HG03108 (cell line): ENCODE data around the gene RSPH6A.
"Not testable (repeated sequence)": the region's sequence is repeated elsewhere in the genome, so short reads cannot be mapped to it uniquely, and the experiment has no call there.

ENCODE experiments used
- ATAC-seq: cut with Tn5 transposase; IDR thresholded peaks from one replicate; pipeline ENCODE4 v1.9.1; 2021; ENCODE audit warnings: moderate library complexity; ENCODE audit not compliant: unreplicated experiment

The RSPH6A gene

DNA sequence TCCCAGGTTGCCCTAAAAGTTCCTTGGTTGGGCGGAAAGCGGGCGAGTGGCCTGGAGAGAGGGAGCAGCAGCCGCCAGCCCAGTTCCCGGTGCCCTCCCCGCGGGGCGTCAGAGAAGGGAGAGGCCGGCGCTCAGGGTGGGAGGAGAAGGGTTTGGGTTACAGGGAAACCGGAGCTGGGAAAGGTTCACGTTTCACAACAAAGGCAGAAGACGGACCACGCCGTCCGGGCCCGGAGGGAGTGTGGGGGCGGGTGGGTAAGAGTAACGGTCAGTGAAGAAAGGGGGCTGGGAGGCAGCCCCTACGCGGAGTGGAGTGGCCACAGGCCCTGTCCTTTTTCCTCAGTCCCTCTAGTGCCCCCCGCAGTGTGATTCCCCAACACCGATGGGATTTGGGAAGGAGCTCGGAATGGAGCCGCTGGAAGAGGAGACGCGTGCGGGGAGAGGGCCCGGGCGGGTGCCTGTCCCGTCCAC, 47.7 kb downstream of the RSPH6A start:
- no peak for ATAC-seq

DNA sequence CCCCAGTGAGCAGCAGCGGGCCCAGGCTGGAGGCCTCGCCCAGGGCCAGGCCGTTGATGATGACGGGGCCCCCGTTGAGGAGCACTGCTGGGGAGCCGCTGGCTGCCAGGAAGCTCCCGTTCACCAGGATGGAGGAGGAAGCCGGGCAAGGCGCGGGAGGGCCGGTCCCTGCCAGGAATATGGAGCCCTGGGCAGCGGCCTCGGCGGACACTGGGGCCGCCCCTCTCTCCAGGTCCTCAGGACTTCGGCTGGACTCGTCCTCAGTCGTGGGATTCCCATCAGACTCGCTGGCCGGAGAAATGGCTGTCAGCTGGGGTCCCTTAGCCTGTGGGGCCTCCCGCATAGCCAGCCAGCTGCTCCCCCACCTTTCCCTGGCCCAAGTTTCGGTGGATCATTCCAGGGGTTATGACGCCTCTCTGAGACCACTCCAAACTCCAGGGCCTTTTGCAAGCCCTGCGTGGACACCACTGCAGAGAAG, 48.2 kb downstream of the RSPH6A start:
- no peak for ATAC-seq

GRCh38 chr19:45766296-45766868, 48.7 kb downstream of the RSPH6A start:
- ATAC-seq, result no peak

DNA sequence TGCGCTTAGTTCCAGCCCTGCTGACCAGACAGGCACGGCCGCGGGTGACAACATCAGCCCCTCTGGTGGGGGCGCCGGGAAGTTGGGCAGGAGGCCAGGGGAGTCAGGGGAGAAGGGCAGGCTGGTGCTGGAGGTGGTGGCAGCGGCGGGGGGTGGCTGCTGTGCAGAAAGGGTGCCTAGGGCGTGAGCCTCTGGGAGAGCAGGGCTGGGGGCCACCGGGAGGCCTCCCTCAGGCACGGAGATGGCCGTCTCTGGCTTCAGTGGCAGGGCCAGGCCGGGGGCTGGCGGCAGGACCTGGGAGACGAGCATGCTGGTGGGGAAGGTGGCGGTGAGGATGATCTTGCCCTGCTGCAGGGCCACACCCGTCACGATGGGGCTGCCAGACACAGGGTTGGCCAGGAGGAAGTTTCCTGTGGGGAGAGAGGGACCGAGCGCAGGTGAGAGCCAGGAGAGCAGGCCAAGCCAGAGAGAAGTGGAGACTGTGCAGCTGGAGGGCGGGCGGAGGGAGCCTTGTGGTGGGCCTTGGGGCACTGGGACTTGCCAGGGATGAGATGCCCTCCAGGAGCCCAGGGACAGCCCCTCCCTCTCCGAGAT, 49.3 kb downstream of the RSPH6A start:
- no peak for ATAC-seq

GRCh38 chr19:45764945-45765701, 50.0 kb downstream of the RSPH6A start:
- ATAC-seq, result no peak

DNA sequence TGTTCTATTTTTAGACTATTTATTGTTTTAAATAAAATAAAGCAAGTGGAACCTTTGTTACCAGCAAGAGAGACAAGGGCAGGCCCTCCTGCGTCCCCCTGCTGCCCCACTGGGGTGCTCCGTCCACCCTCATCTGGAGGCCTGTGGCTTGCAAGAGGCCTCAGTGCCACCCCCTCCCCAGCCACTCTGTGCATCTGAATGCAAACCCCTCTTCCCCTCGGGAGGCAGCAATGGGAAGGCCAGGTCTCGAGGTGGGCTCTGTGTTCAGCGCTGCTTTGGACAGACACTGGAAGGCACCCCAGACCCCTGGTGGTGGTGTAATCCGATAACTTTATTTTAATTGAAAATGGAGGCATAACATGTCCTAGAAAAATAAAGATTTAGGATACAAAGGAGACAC, 50.6 kb downstream of the RSPH6A start:
- no peak for ATAC-seq

- no peak for ATAC-seq
These were observed 51.3 kb downstream of the RSPH6A start for GRCh38 chr19:45763691-45764294.

DNA sequence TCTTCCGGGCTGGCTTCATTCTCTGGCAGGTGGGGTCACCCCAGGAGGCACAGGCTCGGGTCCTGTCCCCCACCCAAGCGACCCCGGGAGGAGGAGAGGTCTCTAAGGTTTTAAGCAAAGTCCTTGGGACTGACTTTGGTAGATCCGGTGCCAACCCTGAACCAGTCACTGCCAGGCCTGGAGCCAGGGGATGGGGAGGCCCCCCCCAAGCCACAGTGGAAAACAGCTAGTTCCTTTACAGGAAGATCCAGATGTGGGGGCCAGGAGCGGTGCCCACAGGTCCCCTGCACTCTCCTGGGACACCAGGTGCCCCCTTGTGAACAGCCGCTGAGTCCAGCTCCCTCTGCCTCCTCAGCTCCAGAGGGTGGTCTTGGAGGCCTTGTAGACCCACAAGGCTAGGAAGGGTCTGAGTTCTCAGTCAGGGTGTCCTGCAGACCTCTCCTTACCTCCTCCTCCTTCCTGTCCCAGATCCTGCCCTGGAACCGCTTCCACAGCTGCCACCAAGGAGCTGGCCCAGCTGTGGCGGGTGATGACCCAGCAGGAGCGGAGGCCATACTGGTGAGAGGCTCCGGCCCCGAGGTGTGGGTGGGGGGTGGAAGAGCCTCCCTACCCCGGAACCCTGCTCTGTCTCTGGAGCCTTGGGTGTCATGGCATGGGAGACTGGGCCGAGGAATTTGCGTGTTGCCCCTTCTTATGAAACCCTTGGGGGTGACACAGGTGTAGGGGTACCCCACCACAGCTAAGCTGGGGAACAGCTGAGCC, 52.1 kb downstream of the RSPH6A start:
- ATAC-seq, result no peak

DNA sequence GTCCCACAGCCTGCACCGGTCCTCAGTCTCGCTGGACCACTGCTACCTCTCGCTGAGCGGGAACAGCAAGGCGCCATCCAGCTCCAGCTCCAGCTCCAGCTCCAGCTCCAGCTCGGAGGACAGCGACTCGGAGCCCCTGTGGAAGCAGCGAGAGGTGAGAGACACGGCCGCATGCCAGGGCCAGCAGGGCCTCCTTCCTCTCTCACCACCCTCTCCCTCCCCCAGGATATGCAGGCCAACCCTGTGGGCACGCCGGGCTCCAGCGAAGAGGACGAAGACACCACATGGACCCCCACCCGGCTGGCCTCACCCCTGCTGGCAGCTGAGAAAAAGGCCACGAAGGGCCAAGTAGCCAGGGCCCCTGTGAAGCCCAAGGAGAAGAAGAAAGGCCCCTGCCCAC, 53.4 kb downstream of the RSPH6A start:
- no peak for ATAC-seq

GRCh38 chr19:45758921-45759320, 56.2 kb downstream of the RSPH6A start:
- ATAC-seq, result no peak

DNA sequence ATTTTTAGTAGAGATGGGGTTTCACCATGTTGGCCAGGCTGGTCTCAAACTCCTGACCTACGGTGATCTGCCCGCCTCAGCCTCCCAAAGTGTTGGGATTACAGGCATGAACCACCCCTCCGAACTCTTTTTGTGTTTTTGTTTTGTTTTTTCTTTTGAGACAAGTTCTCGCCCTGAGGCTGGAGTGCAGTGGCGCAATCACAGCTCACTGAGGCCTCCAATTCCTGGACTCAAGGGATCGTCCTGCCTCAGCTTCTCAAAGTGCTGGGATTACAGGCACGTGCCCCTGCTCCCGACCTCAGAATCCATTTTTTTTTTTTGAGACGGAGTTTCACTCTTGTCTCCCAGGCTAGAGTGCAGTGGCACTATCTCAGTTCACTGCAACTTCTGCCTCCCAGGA, 57.4 kb downstream of the RSPH6A start:
- no peak for ATAC-seq

GRCh38 chr19:45754323-45754722, 60.8 kb downstream of the RSPH6A start:
- no peak for ATAC-seq

DNA sequence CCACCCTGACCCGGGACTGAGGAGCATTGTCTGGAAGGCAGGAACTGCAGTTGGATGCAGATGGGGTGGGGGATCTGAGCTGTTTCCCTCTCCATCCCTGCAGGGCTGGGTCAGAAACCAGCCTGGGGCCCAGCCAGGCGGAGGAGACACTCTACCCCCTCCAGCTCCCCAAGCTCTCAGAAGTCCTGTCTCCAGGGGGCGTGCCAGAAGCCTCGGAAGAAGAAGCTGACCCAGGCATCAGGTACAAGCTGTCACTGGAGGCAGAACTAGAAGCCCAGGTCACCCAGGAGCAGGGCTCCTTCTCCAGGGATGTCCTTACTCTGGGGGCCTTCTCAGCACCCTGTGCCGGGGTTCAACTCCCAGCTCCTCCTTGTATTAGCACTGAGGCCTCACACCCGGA, 61.6 kb downstream of the RSPH6A start:
- ATAC-seq, result no peak

- ATAC-seq, result no peak
These were observed 62.5 kb downstream of the RSPH6A start for GRCh38 chr19:45752639-45753038.

DNA sequence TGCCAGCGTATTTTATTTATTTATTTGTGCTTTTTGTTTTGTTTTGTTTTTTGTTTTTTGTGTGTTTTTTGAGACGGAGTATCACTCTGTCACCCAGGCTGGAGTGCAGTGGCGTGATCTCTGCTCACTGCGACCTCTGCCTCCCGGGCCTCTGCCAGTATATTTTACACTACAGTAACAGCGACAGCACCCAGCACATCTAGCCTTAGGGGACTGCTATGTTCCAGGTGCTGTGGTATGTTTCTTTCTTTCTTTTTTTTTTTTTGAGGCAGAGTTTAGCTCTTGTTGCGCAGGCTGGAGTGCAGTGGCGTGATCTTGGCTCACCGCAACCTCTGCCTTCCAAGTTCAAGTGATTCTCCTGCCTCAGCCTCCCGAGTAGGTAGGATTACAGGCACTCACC, 63.6 kb downstream of the RSPH6A start:
- not testable (repeated sequence) for ATAC-seq

DNA sequence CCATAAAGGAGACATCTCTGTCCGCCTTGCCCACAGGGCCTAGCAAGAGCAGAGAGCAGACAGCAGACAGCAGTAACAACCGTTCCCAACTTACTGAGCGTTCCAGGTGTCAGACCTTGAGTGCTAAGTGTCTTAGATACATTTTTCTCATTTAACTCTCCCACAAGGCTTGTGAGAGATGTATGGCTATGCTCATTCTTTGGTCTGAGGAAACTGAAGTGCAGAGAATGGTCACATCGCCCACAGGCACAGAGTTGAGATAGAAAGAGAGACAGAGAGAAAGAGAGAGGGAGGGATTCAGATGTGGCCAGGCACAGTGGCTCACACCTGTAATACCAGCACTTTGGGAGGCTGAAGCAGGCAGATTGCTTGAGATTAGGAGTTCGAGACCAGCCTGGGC, 67.6 kb downstream of the RSPH6A start:
- ATAC-seq, result no peak

DNA sequence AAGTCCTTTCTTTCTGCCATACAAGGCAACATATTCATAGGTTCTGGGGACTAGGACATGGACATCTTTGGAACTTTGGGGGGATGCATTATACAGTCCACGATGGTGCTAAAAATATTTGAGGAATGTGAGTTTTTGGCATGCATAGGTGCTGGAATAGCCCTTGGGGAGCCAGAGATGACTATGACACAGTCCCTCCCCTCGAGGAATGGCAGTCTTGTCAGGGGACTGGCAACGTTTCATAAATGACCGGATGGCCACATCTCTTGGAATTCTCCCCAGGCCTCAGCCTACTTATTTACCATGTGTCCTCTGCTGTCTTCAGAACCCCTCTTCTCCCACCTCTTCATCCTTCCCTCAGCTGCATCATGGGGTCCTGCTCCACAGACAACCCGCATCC, 68.2 kb downstream of the RSPH6A start:
- ATAC-seq, result no peak
